ENCODE results near the gene KAZN. TPM values are rescaled to one million over a fixed set of nuclear protein-coding genes. Genes with fewer than 3 reads are reported as not detected.
A peak's percentile ranks its signal among the peaks of the same experiment; 100 is the strongest.
"Not testable (repeated sequence)": the region's sequence is repeated elsewhere in the genome, so short reads cannot be mapped to it uniquely, and the experiment has no call there.

Gene KAZN
- total and polyA plus RNA-seq, 4 donors = 4.4 to 19.3 (median 9.6) TPM

- WGBS, 2 donors = 87 to 88% methylated on average over 7 of the region's 7 CpGs
- no peaks in the 10 kb centered on the region for H3K9me3 ChIP-seq (ENCODE audit: control insufficient read depth, low read length)
- H3K27me3 ChIP-seq (ENCODE audit: control insufficient read depth in 1 of 2, insufficient read depth in 2 of 2, low read length in 1 of 2) = no peaks in the 10 kb centered on the region
- ATAC-seq (ENCODE audit: low FRiP score) = no peak
- no peak overlapping the region for H3K27ac ChIP-seq (ENCODE audit: low read depth in 1 of 2, low read length in 2 of 2)
- no peak overlapping the region for H3K4me3 ChIP-seq (ENCODE audit: low read length in 2 of 2)
- intact Hi-C loops (cut with DNase I) = no loop called here
- no peaks in the 10 kb centered on the region for H3K4me1 ChIP-seq (ENCODE audit: control insufficient read depth in 1 of 2, insufficient read depth in 2 of 2, low read length in 2 of 2)
- peaks cover 0 to 2% of the 10 kb centered on the region in 2 donors for H3K36me3 ChIP-seq (ENCODE audit: control insufficient read depth in 1 of 2, insufficient read depth in 2 of 2, low read length in 1 of 2)
- no peak for DNase-seq
Observed at GRCh38 chr1:15038232-15039016, 439.9 kb downstream of the KAZN start.

DNA sequence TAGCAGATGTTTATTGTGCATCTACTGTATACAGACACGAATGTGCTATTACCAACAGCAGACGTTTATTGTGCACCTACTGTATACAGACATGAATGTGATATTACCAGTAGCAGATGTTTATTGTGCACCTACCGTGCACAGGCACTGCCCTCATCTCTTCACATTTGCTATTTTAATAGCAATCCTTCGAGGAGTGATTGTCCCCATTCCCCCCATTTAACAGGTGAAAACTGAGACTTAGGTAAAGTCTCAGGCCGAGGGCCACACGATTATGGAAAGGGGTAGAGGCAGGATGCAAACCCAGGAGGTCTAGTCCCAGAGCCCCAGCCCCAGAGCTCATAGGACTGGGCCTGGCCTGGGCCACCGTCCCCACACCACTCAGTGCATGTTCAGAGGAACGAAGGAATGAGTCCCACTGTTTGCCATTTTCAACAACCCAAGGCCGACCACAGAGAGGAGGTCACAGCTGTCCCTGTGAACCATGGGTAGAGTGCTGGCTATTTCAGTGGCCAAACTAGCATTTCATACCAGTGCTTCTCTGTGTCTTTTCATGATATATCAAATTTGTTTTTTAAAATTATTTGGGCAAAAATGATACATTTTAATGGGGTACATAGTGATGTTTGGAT is 440.6 kb downstream of the KAZN start:
- intact Hi-C loops (cut with DNase I) = no loop called here
- 84 to 85% methylated on average over 9 of the region's 9 CpGs for WGBS, 2 donors

GRCh38 chr1:15039901-15040300 is 441.4 kb downstream of the KAZN start:
- H3K27ac ChIP-seq (ENCODE audit: low read depth in 1 of 2, low read length in 2 of 2) = no peak overlapping the region
- no peaks in the 10 kb centered on the region for H3K27me3 ChIP-seq (ENCODE audit: control insufficient read depth in 1 of 2, insufficient read depth in 2 of 2, low read length in 1 of 2)
- H3K4me1 ChIP-seq (ENCODE audit: control insufficient read depth in 1 of 2, insufficient read depth in 2 of 2, low read length in 2 of 2) = no peaks in the 10 kb centered on the region
- H3K36me3 ChIP-seq (ENCODE audit: control insufficient read depth in 1 of 2, insufficient read depth in 2 of 2, low read length in 1 of 2) = peaks cover 0 to 2% of the 10 kb centered on the region in 2 donors
- WGBS, 2 donors = 97 to 98% methylated on average over 5 of the region's 5 CpGs
- ATAC-seq (ENCODE audit: low FRiP score) (no peak), DNase-seq (no peak)
- H3K4me3 ChIP-seq (ENCODE audit: low read length in 2 of 2) = no peak overlapping the region
- H3K9me3 ChIP-seq (ENCODE audit: control insufficient read depth, low read length) = no peaks in the 10 kb centered on the region
- intact Hi-C loops (cut with DNase I) = no loop called here

More for the DNA sequence above, 440.6 kb downstream of the KAZN start:
- DNase-seq = no peak
- Histone ChIP-seq H3K4me3 (ENCODE audit: low read length in 2 of 2) (no peak overlapping the region), H3K27ac (ENCODE audit: low read depth in 1 of 2, low read length in 2 of 2) (no peak overlapping the region), H3K36me3 (ENCODE audit: control insufficient read depth in 1 of 2, insufficient read depth in 2 of 2, low read length in 1 of 2) (peaks cover 0 to 2% of the 10 kb centered on the region in 2 donors), H3K4me1 (ENCODE audit: control insufficient read depth in 1 of 2, insufficient read depth in 2 of 2, low read length in 2 of 2) (no peaks in the 10 kb centered on the region), H3K27me3 (ENCODE audit: control insufficient read depth in 1 of 2, insufficient read depth in 2 of 2, low read length in 1 of 2) (no peaks in the 10 kb centered on the region), H3K9me3 (ENCODE audit: control insufficient read depth, low read length) (no peaks in the 10 kb centered on the region)
- no peak for ATAC-seq (ENCODE audit: low FRiP score)

DNA sequence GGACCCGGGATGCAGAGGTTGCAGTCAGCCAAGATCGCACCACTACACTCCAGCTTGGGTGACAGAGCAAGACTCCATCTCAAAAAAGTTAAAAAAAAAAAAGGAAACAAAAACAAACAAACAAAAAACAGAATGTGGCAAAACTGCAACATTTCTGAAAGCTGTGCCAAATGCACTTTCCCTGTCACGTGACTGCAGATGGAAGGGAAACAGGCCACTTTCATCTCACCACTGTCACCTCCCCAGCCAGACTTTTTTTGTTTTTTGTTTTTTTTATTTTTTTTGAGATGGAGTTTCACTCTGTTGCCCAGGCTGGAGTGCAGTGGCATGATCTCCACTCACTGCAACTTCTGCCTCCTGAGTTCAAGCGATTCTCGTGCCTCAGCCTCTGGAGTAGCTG is 442.2 kb downstream of the KAZN start:
- ATAC-seq (ENCODE audit: low FRiP score); H3K27ac ChIP-seq (ENCODE audit: low read depth in 1 of 2, low read length in 2 of 2); DNase-seq; H3K27me3 ChIP-seq (ENCODE audit: control insufficient read depth in 1 of 2, insufficient read depth in 2 of 2, low read length in 1 of 2); H3K4me1 ChIP-seq (ENCODE audit: control insufficient read depth in 1 of 2, insufficient read depth in 2 of 2, low read length in 2 of 2); intact Hi-C loops (cut with DNase I); H3K9me3 ChIP-seq (ENCODE audit: control insufficient read depth, low read length); H3K36me3 ChIP-seq (ENCODE audit: control insufficient read depth in 1 of 2, insufficient read depth in 2 of 2, low read length in 1 of 2); H3K4me3 ChIP-seq (ENCODE audit: low read length in 2 of 2): not testable (repeated sequence)
- 61 to 73% methylated on average over 5 of the region's 5 CpGs for WGBS, 2 donors

GRCh38 chr1:15042866-15043265 is 444.4 kb downstream of the KAZN start:
- 75% methylated on average over 8 of the region's 8 CpGs for WGBS, 2 donors
- intact Hi-C loops (cut with DNase I) = no loop called here
- Histone ChIP-seq H3K27ac (ENCODE audit: low read depth in 1 of 2, low read length in 2 of 2) (no peak overlapping the region), H3K36me3 (ENCODE audit: control insufficient read depth in 1 of 2, insufficient read depth in 2 of 2, low read length in 1 of 2) (no peaks in the 10 kb centered on the region), H3K27me3 (ENCODE audit: control insufficient read depth in 1 of 2, insufficient read depth in 2 of 2, low read length in 1 of 2) (no peaks in the 10 kb centered on the region), H3K4me3 (ENCODE audit: low read length in 2 of 2) (no peak overlapping the region), H3K4me1 (ENCODE audit: control insufficient read depth in 1 of 2, insufficient read depth in 2 of 2, low read length in 2 of 2) (no peaks in the 10 kb centered on the region), H3K9me3 (ENCODE audit: control insufficient read depth, low read length) (no peaks in the 10 kb centered on the region)
- DNase-seq (no peak), ATAC-seq (ENCODE audit: low FRiP score) (no peak)

DNA sequence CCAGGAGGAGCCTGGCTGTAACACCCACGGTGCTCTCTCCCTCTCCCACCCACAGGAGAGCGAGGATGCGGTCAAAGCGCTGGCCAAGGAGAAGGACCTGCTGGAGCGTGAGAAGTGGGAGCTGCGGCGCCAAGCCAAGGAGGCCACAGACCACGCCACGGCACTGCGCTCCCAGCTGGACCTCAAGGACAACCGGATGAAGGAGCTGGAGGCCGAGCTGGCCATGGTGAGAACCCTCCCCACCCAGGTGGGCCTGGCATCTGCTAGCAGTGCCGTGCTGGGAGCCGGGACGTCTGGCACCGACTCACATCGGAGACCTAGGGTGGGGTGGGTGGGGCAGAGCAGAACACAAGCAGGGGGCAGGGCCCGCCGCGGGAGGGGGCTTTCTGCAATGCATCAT is 445.4 kb downstream of the KAZN start:
- H3K27me3 ChIP-seq (ENCODE audit: control insufficient read depth in 1 of 2, insufficient read depth in 2 of 2, low read length in 1 of 2) = no peaks in the 10 kb centered on the region
- 91% methylated on average over 17 to 20 of the region's 20 CpGs for WGBS, 2 donors
- intact Hi-C loops (cut with DNase I) = no loop called here
- H3K36me3 ChIP-seq (ENCODE audit: control insufficient read depth in 1 of 2, insufficient read depth in 2 of 2, low read length in 1 of 2) = no peaks in the 10 kb centered on the region
- ATAC-seq (ENCODE audit: low FRiP score) (no peak), DNase-seq (no peak)
- no peaks in the 10 kb centered on the region for H3K4me1 ChIP-seq (ENCODE audit: control insufficient read depth in 1 of 2, insufficient read depth in 2 of 2, low read length in 2 of 2)
- no peaks in the 10 kb centered on the region for H3K9me3 ChIP-seq (ENCODE audit: control insufficient read depth, low read length)
- H3K4me3 ChIP-seq (ENCODE audit: low read length in 2 of 2) = no peak overlapping the region
- H3K27ac ChIP-seq (ENCODE audit: low read depth in 1 of 2, low read length in 2 of 2) = no peak overlapping the region

- 90 to 92% methylated on average over 7 of the region's 7 CpGs for WGBS, 2 donors
- no peak overlapping the region for H3K4me3 ChIP-seq (ENCODE audit: low read length in 2 of 2)
- no peaks in the 10 kb centered on the region for H3K4me1 ChIP-seq (ENCODE audit: control insufficient read depth in 1 of 2, insufficient read depth in 2 of 2, low read length in 2 of 2)
- H3K27me3 ChIP-seq (ENCODE audit: control insufficient read depth in 1 of 2, insufficient read depth in 2 of 2, low read length in 1 of 2) = no peaks in the 10 kb centered on the region
- no peaks in the 10 kb centered on the region for H3K9me3 ChIP-seq (ENCODE audit: control insufficient read depth, low read length)
- ATAC-seq (ENCODE audit: low FRiP score) = no peak
- no peaks in the 10 kb centered on the region for H3K36me3 ChIP-seq (ENCODE audit: control insufficient read depth in 1 of 2, insufficient read depth in 2 of 2, low read length in 1 of 2)
- intact Hi-C loops (cut with DNase I) = loop anchor here in 1 of 2 donors (5.0 kb wide), 1 partner anchor 263 kb away; no protein-coding TSS in a partner anchor
- H3K27ac ChIP-seq (ENCODE audit: low read depth in 1 of 2, low read length in 2 of 2) = no peak overlapping the region
- no peak for DNase-seq
Observed at GRCh38 chr1:15045123-15045522, 446.6 kb downstream of the KAZN start.

GRCh38 chr1:15046487-15047165 is 448.1 kb downstream of the KAZN start:
- Histone ChIP-seq H3K4me3 (ENCODE audit: low read length in 2 of 2) (no peak overlapping the region), H3K27ac (ENCODE audit: low read depth in 1 of 2, low read length in 2 of 2) (no peak overlapping the region), H3K27me3 (ENCODE audit: control insufficient read depth in 1 of 2, insufficient read depth in 2 of 2, low read length in 1 of 2) (no peaks in the 10 kb centered on the region), H3K9me3 (ENCODE audit: control insufficient read depth, low read length) (no peaks in the 10 kb centered on the region), H3K36me3 (ENCODE audit: control insufficient read depth in 1 of 2, insufficient read depth in 2 of 2, low read length in 1 of 2) (no peaks in the 10 kb centered on the region), H3K4me1 (ENCODE audit: control insufficient read depth in 1 of 2, insufficient read depth in 2 of 2, low read length in 2 of 2) (no peaks in the 10 kb centered on the region)
- intact Hi-C loops (cut with DNase I) = loop anchor here (1.0 to 5.0 kb wide), 2 partner anchors 264 to 267 kb away; no protein-coding TSS in a partner anchor
- DNase-seq = peak; percentile 77 to 85
- ATAC-seq (ENCODE audit: low FRiP score) = peak; percentile 80
- 32 to 37% methylated on average over 14 of the region's 14 CpGs for WGBS, 2 donors
